ENCODE data around the gene PODXL2.
"Not testable (repeated sequence)": the region's sequence is repeated elsewhere in the genome, so short reads cannot be mapped to it uniquely, and the experiment has no call there.

Gene PODXL2

GRCh38 chr3:127654374-127654773 lies 25.4 kb downstream of the PODXL2 start:
- no peak for DNase-seq (ENCODE audit: extremely low read depth in 1 of 2, low read depth in 1 of 2)

GRCh38 chr3:127654993-127655392 lies 26.0 kb downstream of the PODXL2 start:
- not testable (repeated sequence) for DNase-seq (ENCODE audit: extremely low read depth in 1 of 2, low read depth in 1 of 2)

GRCh38 chr3:127655641-127656040 lies 26.7 kb downstream of the PODXL2 start:
- DNase-seq (ENCODE audit: extremely low read depth in 1 of 2, low read depth in 1 of 2), result no peak

GRCh38 chr3:127656906-127657305 lies 27.9 kb downstream of the PODXL2 start:
- DNase-seq (ENCODE audit: extremely low read depth in 1 of 2, low read depth in 1 of 2), result no peak

- no peak for DNase-seq (ENCODE audit: extremely low read depth in 1 of 2, low read depth in 1 of 2)
These were observed 29.2 kb downstream of the PODXL2 start for GRCh38 chr3:127658234-127658633.

GRCh38 chr3:127660621-127661251 lies 31.8 kb downstream of the PODXL2 start:
- no peak for DNase-seq (ENCODE audit: extremely low read depth in 1 of 2, low read depth in 1 of 2)

GRCh38 chr3:127661600-127661999 lies 32.6 kb downstream of the PODXL2 start:
- no peak for DNase-seq (ENCODE audit: extremely low read depth in 1 of 2, low read depth in 1 of 2)

- DNase-seq (ENCODE audit: extremely low read depth in 1 of 2, low read depth in 1 of 2), result no peak
These were observed 33.0 kb downstream of the PODXL2 start for GRCh38 chr3:127662001-127662469.

- no peak for DNase-seq (ENCODE audit: extremely low read depth in 1 of 2, low read depth in 1 of 2)
These were observed 34.2 kb downstream of the PODXL2 start for GRCh38 chr3:127663151-127663550.

GRCh38 chr3:127665165-127665564 lies 36.2 kb downstream of the PODXL2 start:
- no peak for DNase-seq (ENCODE audit: extremely low read depth in 1 of 2, low read depth in 1 of 2)

GRCh38 chr3:127665586-127665985 lies 36.6 kb downstream of the PODXL2 start:
- DNase-seq (ENCODE audit: extremely low read depth in 1 of 2, low read depth in 1 of 2), result no peak

- DNase-seq (ENCODE audit: extremely low read depth in 1 of 2, low read depth in 1 of 2), result no peak
These were observed 37.7 kb downstream of the PODXL2 start for GRCh38 chr3:127666676-127667075.

GRCh38 chr3:127667119-127667681 lies 38.2 kb downstream of the PODXL2 start:
- no peak for DNase-seq (ENCODE audit: extremely low read depth in 1 of 2, low read depth in 1 of 2)

- no peak for DNase-seq (ENCODE audit: extremely low read depth in 1 of 2, low read depth in 1 of 2)
These were observed 39.9 kb downstream of the PODXL2 start for GRCh38 chr3:127668906-127669305.

GRCh38 chr3:127669541-127670228 lies 40.7 kb downstream of the PODXL2 start:
- no peak for DNase-seq (ENCODE audit: extremely low read depth in 1 of 2, low read depth in 1 of 2)

GRCh38 chr3:127670229-127670559 lies 41.2 kb downstream of the PODXL2 start:
- DNase-seq (ENCODE audit: extremely low read depth in 1 of 2, low read depth in 1 of 2), result no peak

GRCh38 chr3:127670761-127671522 lies 42.0 kb downstream of the PODXL2 start:
- DNase-seq (ENCODE audit: extremely low read depth in 1 of 2, low read depth in 1 of 2), result no peak

GRCh38 chr3:127671523-127672428 lies 42.8 kb downstream of the PODXL2 start:
- peak in 1 of 2 donors; percentile 29 for DNase-seq (ENCODE audit: extremely low read depth in 1 of 2, low read depth in 1 of 2)

GRCh38 chr3:127672429-127673190 lies 43.6 kb downstream of the PODXL2 start, which contains the start of gene ABTB1:
Gene ABTB1 (plus strand): TSS chr3:127672952. CDS start chr3:127673026, 74 bp downstream.
- DNase-seq (ENCODE audit: extremely low read depth in 1 of 2, low read depth in 1 of 2), result peak; percentile 61 to 83
